HG02884 (cell line): ENCODE measurements around the gene C4orf50.

Experiments
- ATAC-seq: cut with Tn5 transposase; IDR thresholded peaks from one replicate; pipeline ENCODE4 v1.9.1; 2021; ENCODE audit warnings: mild to moderate bottlenecking, moderate library complexity; ENCODE audit not compliant: unreplicated experiment

Gene C4orf50

DNA sequence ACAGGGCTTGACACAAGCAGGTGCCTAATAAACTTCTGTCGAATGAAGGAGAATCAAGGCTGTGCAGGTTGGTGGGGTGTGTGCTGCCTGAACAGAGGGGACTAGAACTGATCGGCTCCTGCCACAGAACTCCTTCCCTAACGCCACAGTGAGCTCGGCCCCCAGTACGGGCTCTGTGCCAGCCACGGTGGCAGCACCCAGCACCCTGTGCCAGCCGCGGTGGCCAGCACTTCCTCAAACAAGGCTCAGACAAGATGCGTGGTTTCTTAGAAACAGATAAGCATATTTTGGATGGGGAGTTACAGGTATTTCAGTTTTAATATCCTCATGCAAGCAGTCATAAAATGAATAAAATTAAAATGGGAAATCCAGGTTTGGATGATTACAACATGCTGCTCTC lies 26.0 kb upstream of the C4orf50 start:
- no peak for ATAC-seq

DNA sequence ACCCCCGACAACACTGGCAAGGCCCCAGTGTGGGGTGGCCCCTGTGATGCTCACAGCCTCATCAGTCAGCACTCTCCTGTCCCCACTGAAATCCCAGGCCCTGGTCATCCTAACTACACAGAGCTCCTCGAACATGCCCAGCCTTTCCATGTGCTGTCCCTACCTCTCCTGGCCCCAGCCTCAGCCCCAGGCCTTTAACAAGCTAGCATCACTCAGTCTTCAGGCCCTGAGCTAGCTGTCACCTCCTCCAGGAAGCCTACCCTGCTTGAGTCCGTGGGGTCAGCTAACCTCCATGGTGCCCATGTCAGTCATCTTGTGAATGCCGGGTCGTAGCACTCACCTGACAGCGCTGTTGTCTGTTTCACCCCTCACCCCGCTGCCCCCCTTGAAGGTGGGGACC lies 25.6 kb upstream of the C4orf50 start:
- ATAC-seq: no peak

DNA sequence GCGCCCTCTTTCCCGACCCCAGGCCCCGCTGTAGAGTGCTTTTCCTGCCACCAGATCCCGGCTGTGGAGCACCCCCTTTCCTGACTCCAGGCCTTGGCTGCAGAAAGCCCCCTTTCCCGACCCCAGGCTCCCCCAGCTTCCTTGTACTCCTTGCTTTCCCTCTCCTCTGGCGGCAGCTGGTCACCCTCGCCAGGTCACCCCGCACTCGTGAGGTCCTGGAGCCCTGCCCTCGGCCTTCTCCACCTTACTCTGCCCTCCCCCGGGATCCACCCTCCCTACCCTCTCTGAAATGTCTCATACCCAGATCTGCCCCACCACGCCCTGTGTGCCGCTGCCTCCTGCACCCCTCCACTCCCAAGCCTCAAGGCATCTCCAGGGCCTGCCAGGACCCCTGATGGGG lies 25.0 kb upstream of the C4orf50 start:
- no peak for ATAC-seq

DNA sequence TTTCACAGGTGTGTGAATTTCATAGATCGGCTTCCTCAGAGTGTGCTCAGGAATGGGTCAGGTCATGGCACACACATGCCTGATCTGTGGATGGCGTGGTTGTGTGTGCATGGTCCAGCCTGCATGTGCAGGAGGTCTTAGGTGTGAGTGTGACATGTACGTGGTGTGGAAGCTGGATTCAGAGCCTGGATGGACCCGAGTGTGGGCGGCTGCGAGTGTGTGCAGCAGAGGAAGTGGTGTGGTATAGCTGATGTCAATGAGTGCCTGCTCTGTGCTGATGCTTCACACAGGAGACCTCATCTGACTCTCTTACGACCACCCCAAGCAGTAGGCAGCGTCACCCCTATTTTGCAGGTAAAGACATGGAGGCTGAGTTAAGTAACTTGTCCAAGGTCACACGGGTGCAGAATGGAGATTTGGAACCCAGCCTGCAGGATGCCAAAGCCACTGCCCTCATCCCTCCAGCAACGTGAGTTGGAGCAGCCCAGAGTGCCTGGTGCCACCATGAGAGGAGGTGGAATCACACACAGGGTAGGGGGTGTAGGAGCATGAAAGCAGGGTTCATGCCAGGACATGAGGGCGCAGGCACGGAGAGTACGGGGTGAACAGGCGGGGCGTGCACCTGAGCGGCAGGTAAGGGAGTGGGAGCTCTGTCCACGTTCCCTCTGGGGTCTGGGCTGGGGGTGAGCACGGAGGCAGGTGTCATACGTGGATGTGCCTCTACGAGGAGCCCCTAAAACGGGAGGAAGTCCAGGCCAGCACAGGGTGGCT lies 24.2 kb upstream of the C4orf50 start:
- ATAC-seq: no peak

- ATAC-seq: no peak
Measured at GRCh38 chr4:6041800-6042199, 23.6 kb upstream of the C4orf50 start.

GRCh38 chr4:6038711-6039110 lies 20.5 kb upstream of the C4orf50 start:
- ATAC-seq: no peak

DNA sequence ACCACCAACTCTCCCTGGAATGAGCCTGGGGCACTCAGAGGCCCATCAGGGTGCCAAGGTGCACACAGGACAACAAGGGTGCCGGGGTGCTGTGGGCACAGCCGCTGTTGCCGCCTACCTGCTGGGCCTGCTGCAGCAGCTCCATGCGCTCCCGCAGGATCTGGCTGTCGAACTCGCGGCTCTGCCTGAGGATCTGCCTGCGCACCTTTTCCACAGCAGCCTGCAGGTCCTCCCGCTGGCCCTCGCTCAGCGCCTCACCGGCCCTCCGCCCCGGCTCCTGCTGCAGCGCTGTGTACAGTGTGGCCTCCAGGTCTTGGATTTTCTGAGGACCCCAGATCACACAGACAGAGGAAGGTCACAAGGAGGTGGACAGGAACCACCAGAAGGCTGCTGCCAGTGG lies 17.6 kb upstream of the C4orf50 start:
- no peak for ATAC-seq

- no peak for ATAC-seq
Measured at GRCh38 chr4:6033381-6033780, 15.2 kb upstream of the C4orf50 start.

GRCh38 chr4:6032249-6033244 lies 14.3 kb upstream of the C4orf50 start:
- no peak for ATAC-seq

DNA sequence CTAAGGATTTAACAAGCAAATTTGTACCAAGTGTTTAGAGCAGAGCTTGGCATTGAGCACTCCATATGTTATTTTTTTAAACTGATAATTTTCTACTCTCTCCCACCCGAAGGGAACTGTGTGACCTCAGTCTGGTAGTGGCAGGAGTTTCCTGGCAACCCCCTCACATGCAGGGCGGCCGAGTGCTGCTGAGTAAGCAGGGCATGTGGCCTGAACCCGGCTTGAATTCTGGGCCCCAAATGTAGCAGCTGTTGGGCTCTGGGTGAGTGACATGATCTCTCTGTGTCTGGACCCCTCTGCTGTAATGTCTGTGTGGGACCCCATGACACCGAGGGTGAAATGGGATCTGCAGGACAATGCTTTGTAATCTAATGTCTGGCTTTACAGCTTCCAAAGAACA lies 13.6 kb upstream of the C4orf50 start:
- ATAC-seq: no peak

DNA sequence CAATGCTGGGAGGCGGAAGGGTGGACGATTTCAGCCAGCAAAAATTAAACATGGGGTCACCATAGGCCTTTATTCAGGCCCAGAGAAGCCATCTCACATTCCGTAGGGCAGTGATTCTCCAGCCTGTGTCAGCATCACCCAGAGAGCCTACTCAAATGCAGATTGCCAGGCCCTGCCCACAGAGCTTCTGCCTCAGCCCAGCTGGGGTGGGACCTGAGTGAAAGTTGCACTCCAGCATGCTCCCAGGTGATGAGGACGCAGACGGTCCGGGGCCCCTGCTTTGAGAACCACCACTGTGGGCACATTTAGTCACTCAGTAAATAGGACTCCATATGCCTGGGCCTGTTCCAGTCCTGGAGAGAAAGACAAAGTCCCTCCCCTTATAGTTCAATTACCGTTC lies 12.4 kb upstream of the C4orf50 start:
- ATAC-seq: no peak

DNA sequence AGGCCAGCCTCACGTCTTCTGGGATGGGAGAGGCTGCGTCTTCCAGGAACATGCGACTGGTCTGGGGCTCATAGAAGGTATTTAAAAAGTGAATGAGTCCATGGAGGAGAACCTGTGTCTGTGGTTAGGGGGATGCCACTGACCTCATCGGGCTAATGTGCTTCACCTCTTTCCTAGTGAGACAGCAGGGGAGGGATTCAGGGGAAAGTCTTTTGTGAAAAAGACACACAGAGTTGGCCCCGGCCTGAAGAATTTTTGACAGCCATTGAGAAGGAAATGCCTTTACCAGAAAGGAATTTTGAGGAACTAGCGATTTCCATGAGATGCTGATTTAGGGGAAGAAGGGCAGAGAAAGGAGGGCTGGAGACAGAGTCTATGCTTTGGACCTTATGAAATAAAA lies 11.0 kb upstream of the C4orf50 start:
- ATAC-seq: no peak

- ATAC-seq: no peak
Measured at GRCh38 chr4:6028168-6028567, 9.9 kb upstream of the C4orf50 start.

DNA sequence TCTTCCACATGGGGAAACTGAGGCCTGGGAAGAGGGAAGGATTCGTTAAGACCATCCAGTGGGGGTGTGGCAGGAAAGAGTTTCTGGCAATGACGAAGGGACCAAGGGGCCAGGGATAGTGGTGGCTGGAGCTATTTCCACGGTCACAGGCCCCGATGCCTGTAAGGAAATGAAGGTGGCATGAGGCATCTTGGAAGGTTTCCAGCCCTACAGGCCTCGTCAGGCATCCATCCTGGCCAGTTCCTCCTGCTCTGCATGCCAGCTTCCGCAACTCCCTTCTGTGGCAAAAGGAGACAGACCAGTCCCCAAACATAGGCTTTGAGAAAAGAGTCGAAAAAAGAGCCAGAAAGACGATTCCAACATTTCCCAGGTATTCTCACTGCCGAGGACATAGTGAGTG lies 9.2 kb upstream of the C4orf50 start:
- ATAC-seq: no peak

DNA sequence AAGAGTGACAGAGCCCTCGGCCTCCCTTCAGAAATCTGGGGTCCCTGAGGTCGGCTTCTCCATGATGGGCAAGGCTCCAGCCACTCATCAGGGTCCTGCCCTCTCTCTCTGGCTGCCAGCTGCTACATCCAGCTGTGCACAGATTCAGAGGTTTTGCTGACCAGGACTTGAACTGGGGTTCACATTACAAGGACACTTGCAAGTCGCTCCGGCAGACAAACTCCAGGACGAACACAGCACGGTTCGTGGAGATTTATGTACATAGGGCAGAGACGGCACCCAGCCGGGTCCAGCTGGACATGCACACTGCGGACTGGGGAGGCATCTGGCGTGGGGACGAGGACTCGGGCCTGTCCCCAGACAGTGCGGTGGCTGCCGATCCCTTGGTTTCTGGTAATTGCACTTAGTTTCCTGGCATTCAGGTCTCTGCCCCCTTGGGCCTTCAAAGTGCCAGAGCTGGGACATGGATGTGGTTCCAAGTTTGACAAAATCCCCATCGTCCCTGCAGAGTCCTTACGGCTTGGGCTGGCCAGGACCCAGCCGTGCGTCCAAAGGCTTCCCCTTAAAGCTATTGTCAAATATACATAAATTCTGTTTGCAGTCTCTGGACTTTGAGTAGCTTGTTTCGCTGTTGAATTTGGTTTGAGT lies 6.2 kb upstream of the C4orf50 start:
- no peak for ATAC-seq

DNA sequence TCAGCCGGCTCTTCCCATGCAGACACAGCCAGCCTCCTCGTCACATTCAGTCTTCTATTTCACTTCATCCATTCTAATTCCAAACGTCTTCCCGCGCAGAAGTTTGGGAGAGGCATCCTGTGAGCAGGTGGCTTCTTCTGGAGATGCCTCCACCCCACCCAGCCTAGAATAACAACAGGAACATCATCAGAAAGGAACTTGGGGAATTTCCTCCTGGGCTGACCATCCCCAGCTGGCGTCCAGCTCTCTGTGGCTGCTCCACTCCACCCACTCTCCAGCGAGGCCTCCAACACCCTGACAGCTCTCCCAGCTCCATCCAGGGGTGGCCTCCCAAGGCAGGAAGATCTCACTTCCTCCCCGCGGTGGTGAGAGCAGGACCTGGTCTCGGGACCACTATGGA lies 5.5 kb upstream of the C4orf50 start:
- ATAC-seq: no peak

DNA sequence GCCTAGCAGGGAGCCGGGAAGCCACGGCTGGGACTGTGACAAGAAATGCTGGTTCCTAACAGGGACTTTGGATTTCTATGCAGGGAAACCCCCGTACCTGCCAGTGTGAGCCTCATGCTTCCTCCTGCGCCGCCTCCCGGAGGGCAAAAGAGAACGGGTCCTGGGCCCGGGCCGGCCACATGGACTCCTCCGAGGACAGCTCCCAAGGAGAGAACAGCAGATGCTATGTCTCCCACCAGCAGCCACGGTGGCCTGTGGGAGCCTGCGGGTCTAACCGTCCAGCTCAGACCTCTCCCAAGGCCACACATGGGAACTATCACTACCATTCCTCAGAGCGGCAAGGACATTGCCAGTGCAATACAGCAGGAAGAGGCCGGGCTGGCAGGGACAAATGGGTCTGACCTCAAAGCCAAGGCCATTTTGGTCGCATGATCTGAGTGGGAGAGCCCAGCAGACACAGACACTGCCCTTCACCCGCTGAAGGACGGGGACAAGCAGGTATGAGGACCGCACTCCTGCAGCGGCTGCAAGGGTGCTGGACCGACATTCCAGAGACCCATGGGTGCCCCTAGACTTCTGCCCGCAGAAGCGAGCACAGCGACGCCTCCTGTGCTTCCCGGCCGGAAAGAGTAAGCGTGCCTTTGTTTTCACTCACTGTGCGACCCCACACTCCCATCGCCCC lies 4.5 kb upstream of the C4orf50 start:
- ATAC-seq: no peak

DNA sequence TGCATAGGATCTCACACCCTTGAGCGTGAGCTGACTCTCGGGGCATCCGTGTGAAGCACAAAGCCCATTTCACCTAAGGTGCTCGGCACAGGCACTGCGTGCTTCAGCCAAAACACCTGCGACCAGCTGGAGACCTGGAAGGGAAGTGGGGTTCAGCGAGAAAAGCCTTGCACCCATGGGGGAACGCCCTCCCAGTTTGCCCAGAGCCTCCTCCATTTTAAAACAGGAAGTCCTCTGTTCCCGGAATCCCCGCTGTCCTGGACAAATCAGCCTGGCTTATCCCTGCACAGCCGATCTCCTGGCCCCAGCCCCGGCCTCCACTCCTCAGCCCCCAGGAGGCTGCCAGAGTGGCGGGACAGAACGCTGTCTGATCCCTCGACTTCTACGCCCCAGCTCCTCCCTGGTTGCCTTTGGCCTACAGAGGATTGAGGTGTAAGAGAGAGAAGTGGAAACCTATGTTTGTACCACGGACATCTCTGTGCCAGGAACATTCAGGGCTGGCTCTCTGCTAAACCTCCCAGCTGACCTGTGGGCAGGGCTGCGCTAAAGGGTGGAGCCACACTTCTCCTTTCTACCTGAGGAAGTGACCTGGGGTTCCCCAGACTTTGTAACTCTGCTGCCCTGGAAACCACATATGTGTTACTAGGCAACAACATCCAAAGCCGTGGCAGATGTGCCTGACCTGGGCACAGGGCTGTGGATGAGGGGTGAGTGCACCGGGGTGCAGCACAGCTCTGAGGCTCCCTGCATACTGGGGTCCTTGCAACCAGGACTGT lies 3.8 kb upstream of the C4orf50 start:
- no peak for ATAC-seq

DNA sequence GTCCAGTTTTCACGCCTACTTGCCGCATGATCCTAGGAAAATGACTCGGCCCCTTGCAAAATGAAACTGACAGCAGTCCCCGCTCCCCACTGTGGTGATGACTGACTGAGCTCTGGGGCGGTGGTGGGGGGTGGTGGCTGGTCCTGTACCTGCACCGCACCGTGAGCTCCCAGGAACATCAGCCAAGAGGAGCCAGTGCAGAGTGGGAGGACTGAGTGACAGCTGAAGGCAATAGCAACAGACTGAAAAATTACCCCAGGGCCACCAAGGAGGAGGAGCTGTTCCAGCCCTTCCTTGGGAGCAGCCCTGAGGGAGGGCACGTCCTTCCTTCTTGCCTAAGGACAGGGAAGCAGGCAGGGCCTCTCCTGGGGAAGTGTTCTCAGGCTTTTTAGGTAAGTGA lies 2.4 kb upstream of the C4orf50 start:
- ATAC-seq: no peak
